OCI-LY1 (cell line): ENCODE data around the gene PRTFDC1.

Experiments
- H2AFZ ChIP-seq: fragments of 200-600 bp; sonication (generic), shearing (Covaris generic); 2 replicates; pipeline ENCODE4 v1.6.0; 2014; ENCODE audit warnings: antibody characterized with exemption, mild to moderate bottlenecking, low read length
- H3F3A ChIP-seq: fragments of 200-600 bp; sonication (generic), shearing (Covaris generic); 2 replicates; pipeline ENCODE4 v1.6.0; 2014; ENCODE audit warnings: mild to moderate bottlenecking, antibody characterized with exemption, low read length, moderate library complexity; ENCODE audit not compliant: insufficient read depth
- H3K27ac ChIP-seq: fragments of 200-600 bp; sonication (generic); 2 replicates; pipeline ENCODE4 v1.5.1; 2014; ENCODE audit warnings: low read length, mixed run types, mild to moderate bottlenecking, low read depth; ENCODE audit not compliant: poor library complexity, severe bottlenecking
- H3K27me3 ChIP-seq: fragments of 200-600 bp; sonication (generic); 2 replicates; pipeline ENCODE4 v1.6.0; 2014; ENCODE audit warnings: antibody characterized with exemption, mild to moderate bottlenecking, low read length, moderate library complexity; ENCODE audit not compliant: insufficient read depth
- H3K36me3 ChIP-seq: fragments of 200-600 bp; sonication (generic); 2 replicates; pipeline ENCODE4 v1.6.1; 2014; ENCODE audit warnings: mild to moderate bottlenecking, antibody characterized with exemption, low read length, moderate library complexity, mixed read lengths; ENCODE audit not compliant: insufficient read depth
- H3K4me1 ChIP-seq: fragments of 200-600 bp; sonication (generic); 2 replicates; pipeline ENCODE4 v1.5.1; 2014; ENCODE audit warnings: mild to moderate bottlenecking, low read length, moderate library complexity; ENCODE audit not compliant: insufficient read depth, severe bottlenecking
- H3K4me2 ChIP-seq: fragments of 200-600 bp; sonication (generic), shearing (Covaris generic); 2 replicates; pipeline ENCODE4 v1.6.1; 2014; ENCODE audit warnings: low read length
- H3K4me3 ChIP-seq: fragments of 200-600 bp; sonication (generic); 2 replicates; pipeline ENCODE4 v1.5.1; 2014; ENCODE audit warnings: low read length, low read depth, mild to moderate bottlenecking, mixed read lengths; ENCODE audit not compliant: poor library complexity, severe bottlenecking
- H3K79me2 ChIP-seq: fragments of 200-600 bp; shearing (Covaris generic); 2 replicates; pipeline ENCODE4 v1.6.1; 2016; ENCODE audit warnings: mixed run types, low read length, mixed read lengths; ENCODE audit not compliant: insufficient read depth
- H3K9ac ChIP-seq: fragments of 200-600 bp; sonication (generic), shearing (Covaris generic); 2 replicates; pipeline ENCODE4 v1.6.1; 2014; ENCODE audit warnings: mild to moderate bottlenecking, low read length, mixed read lengths
- H3K9me2 ChIP-seq: fragments of 200-600 bp; sonication (generic), shearing (Covaris generic); 2 replicates; pipeline ENCODE4 v1.6.1; 2014; ENCODE audit warnings: low read depth, mild to moderate bottlenecking, low read length, mixed read lengths
- H3K9me3 ChIP-seq: fragments of 200-600 bp; shearing (Covaris generic); 2 replicates; pipeline ENCODE4 v1.6.1; 2014; ENCODE audit warnings: low read length, mixed read lengths
- H4K20me1 ChIP-seq: fragments of 200-600 bp; sonication (generic), shearing (Covaris generic); 2 replicates; pipeline ENCODE4 v1.6.0; 2016; ENCODE audit warnings: mild to moderate bottlenecking, low read length; ENCODE audit not compliant: insufficient read depth
- CTCF ChIP-seq: fragments of 200-600 bp; sonication (generic), shearing (Covaris generic); IDR thresholded peaks from 2 replicates; pipeline ENCODE4 v1.5.1; 2017; ENCODE audit warnings: mild to moderate bottlenecking, antibody characterized with exemption, low read length, moderate library complexity, mixed read lengths
- EZH2 ChIP-seq: fragments of 200-600 bp; sonication (generic), shearing (Covaris generic); IDR thresholded peaks from 2 replicates; pipeline ENCODE4 v1.8.0; 2017; ENCODE audit warnings: borderline replicate concordance, mixed run types, mild to moderate bottlenecking, antibody characterized with exemption, low read length, moderate library complexity, mixed read lengths

The PRTFDC1 gene

GRCh38 chr10:24854256-24854655 lies 98.2 kb downstream of the PRTFDC1 start:
- H3K4me1 ChIP-seq, result no peaks in the 10 kb centered on the region
- TF ChIP-seq EZH2, result no peak
- no peak for TF ChIP-seq CTCF
- no peak overlapping the region for H3K27ac ChIP-seq
- no peaks in the 10 kb centered on the region for H3K36me3 ChIP-seq
- H3K27me3 ChIP-seq, result no peaks in the 10 kb centered on the region
- H3K9ac ChIP-seq, result no peak overlapping the region
- no peaks in the 10 kb centered on the region for H3F3A ChIP-seq
- H3K9me2 ChIP-seq, result no peaks in the 10 kb centered on the region
- no peaks in the 10 kb centered on the region for H3K9me3 ChIP-seq
- no peak overlapping the region for H2AFZ ChIP-seq
- H3K4me2 ChIP-seq, result no peak overlapping the region
- H3K4me3 ChIP-seq, result no peak overlapping the region
- no peaks in the 10 kb centered on the region for H4K20me1 ChIP-seq
- no peaks in the 10 kb centered on the region for H3K79me2 ChIP-seq

- no peaks in the 10 kb centered on the region for H4K20me1 ChIP-seq
- no peaks in the 10 kb centered on the region for H3K27me3 ChIP-seq
- no peak overlapping the region for H3K27ac ChIP-seq
- no peak for TF ChIP-seq EZH2
- TF ChIP-seq CTCF, result no peak
- H3K4me3 ChIP-seq, result no peak overlapping the region
- H3K9me2 ChIP-seq, result no peaks in the 10 kb centered on the region
- H2AFZ ChIP-seq, result no peak overlapping the region
- H3K4me1 ChIP-seq, result no peaks in the 10 kb centered on the region
- no peak overlapping the region for H3K4me2 ChIP-seq
- H3K9ac ChIP-seq, result no peak overlapping the region
- H3F3A ChIP-seq, result no peaks in the 10 kb centered on the region
- no peaks in the 10 kb centered on the region for H3K36me3 ChIP-seq
- no peaks in the 10 kb centered on the region for H3K9me3 ChIP-seq
- H3K79me2 ChIP-seq, result no peaks in the 10 kb centered on the region
These were observed 98.7 kb downstream of the PRTFDC1 start for GRCh38 chr10:24853661-24854060.

GRCh38 chr10:24851629-24852028 lies 100.8 kb downstream of the PRTFDC1 start:
- Histone ChIP-seq H3K9ac (no peak overlapping the region), H3K4me2 (no peak overlapping the region)

More at GRCh38 chr10:24851629-24852028, 100.8 kb downstream of the PRTFDC1 start:
- Histone ChIP-seq H2AFZ (no peak overlapping the region), H3K79me2 (no peaks in the 10 kb centered on the region), H4K20me1 (no peaks in the 10 kb centered on the region), H3K4me1 (no peaks in the 10 kb centered on the region), H3K27ac (no peak overlapping the region), H3K9me3 (no peaks in the 10 kb centered on the region), H3K4me3 (no peak overlapping the region), H3K27me3 (no peaks in the 10 kb centered on the region), H3F3A (no peaks in the 10 kb centered on the region), H3K36me3 (no peaks in the 10 kb centered on the region), H3K9me2 (no peaks in the 10 kb centered on the region)
- no peak for TF ChIP-seq EZH2
- TF ChIP-seq CTCF, result no peak
